Neural progenitor cell (in vitro differentiated cells): ENCODE data around the gene UBE2F.

Experiments
- EZH2 ChIP-seq: fragments of 200-600 bp; sonication (generic); IDR thresholded peaks from 2 replicates; pipeline ENCODE4 v1.6.1; 2017; ENCODE audit warnings: antibody characterized with exemption, mild to moderate bottlenecking, moderate library complexity
- TF ChIP-seq, protein P1 (sequence below): fragments of 200-600 bp; sonication (generic); IDR thresholded peaks from 2 replicates; pipeline ENCODE4 v1.5.1; 2017; ENCODE audit warnings: antibody characterized with exemption, mild to moderate bottlenecking

DNA sequence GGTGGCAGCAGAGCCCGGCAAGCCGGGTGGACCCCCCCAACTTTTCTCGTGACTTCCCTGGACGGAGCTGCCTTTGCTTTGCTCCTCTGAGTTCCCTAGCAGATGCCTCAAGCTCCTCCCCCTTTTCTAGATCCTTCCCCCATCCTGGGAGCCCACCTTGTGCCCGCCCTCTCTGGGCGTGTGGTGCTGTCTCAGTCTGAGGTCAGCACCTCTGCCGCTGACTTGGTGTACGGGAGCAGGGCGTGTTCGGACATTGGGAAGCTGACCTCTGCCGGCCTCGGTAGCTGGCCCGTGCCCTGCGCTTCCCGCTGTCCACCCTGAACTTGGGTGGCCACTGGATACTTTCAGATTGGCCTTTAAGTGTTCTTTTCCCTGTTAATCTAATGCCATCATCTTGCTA, 113.7 kb downstream of the UBE2F start:
- TF ChIP-seq, protein P1, sequence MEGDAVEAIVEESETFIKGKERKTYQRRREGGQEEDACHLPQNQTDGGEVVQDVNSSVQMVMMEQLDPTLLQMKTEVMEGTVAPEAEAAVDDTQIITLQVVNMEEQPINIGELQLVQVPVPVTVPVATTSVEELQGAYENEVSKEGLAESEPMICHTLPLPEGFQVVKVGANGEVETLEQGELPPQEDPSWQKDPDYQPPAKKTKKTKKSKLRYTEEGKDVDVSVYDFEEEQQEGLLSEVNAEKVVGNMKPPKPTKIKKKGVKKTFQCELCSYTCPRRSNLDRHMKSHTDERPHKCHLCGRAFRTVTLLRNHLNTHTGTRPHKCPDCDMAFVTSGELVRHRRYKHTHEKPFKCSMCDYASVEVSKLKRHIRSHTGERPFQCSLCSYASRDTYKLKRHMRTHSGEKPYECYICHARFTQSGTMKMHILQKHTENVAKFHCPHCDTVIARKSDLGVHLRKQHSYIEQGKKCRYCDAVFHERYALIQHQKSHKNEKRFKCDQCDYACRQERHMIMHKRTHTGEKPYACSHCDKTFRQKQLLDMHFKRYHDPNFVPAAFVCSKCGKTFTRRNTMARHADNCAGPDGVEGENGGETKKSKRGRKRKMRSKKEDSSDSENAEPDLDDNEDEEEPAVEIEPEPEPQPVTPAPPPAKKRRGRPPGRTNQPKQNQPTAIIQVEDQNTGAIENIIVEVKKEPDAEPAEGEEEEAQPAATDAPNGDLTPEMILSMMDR = no peak
- TF ChIP-seq EZH2 = no peak
